NCI-H460 (cell line): Measurements from ENCODE around the gene LCE2A. TPM values are rescaled to one million over a fixed set of nuclear protein-coding genes. Genes with fewer than 3 reads are reported as not detected.
A peak's percentile ranks its signal among the peaks of the same experiment; 100 is the strongest.
"Not testable (repeated sequence)": the region's sequence is repeated elsewhere in the genome, so short reads cannot be mapped to it uniquely, and the experiment has no call there.

Experiments used
- DNase-seq: peaks from one replicate; pipeline ENCODE4 v3.0.0-alpha.2; 2016; ENCODE audit warnings: low read depth; ENCODE audit errors: extremely low read depth
- polyA plus RNA-seq: library from polyadenylated mRNA; depleted of rRNA; stranded (reverse); fragments of >200 nt; gene quantifications from 2 replicates; pipeline ENCODE4 v1.2.3, GENCODE V29; 2014; cell fraction: nucleus; rRNA removed
- total RNA-seq: library from RNA; depleted of rRNA; stranded (reverse); fragments of >200 nt; shearing (Covaris generic); gene quantifications from 2 replicates; pipeline ENCODE4 v1.2.3, GENCODE V29; 2014; rRNA removed

LCE2A gene, protein sequence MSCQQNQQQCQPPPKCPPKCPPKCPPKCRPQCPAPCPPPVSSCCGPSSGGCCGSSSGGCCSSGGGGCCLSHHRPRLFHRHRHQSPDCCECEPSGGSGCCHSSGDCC
- not detected in 2 replicates for total RNA-seq
- not detected in 2 replicates for polyA plus RNA-seq

DNA sequence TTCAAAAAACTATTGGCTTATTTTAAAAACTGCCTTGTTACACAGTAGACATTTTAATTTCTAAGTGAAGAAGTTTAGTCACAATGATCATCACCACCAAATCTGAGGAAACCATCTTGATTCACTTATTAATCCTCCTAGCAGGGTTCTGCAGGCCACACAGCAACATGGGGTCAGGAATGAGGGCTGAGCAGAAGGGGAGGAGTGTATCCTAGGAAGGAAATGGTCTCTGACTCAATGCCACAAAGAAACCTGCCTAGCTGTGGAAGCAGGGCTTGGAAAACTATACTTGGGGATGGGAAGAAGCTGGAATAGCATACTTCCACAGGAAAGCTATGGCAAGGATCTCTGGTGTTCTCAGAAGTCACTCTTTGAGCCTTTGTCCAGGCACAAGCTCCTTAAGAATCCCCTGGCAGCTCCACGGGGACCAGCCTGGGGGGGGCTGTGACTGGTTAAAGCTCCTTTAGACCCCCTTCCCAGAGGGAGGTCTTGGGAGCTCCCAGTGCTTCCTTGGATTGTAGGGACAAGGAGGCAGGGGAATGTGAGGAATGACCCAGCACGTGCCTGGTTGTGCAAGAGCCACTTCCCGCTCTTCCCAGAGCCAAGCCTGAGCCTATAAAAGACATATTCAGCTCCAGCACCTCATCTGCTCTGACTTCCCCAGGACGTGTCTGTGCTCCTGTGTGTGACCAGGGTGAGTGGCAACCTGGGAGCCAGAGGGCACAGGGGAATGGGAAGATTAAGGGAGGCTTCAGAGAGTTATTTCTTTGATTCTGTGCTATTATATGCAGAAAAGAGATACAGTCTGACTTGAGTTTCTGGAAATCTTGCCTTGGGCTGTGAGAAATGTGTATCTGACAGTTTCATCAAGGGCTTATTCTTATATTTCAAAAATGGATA lies at the start of gene LCE2A:
LCE2A (plus strand) TSS at position 645 of the 900 bp plus-strand sequence. CDS start 557 bp downstream, outside the sequence.
- no peak for DNase-seq

DNA sequence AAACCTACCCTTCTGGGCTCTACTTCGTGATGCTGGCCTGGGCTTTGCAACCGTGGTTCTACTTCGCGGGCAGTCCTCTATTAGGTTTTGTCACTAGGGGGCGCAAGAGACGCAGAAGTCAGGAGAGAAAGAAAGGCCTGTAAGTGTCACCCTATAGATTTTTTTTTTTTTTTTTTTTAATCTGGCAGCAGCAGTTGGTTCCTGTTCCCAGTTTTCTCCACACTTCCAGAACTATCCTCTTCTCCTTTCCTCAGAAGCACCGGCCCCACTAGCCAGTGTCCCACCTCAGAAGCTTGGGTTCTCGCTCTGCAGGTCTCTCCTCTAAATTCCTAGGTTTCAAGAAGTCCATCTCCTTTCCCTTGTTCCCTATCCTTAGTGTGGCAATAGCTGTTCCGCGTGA lies 44.0 kb upstream of the LCE2A start:
- DNase-seq, result peak; percentile 70

GRCh38 chr1:152656459-152656858 lies 41.7 kb upstream of the LCE2A start:
- no peak for DNase-seq

DNA sequence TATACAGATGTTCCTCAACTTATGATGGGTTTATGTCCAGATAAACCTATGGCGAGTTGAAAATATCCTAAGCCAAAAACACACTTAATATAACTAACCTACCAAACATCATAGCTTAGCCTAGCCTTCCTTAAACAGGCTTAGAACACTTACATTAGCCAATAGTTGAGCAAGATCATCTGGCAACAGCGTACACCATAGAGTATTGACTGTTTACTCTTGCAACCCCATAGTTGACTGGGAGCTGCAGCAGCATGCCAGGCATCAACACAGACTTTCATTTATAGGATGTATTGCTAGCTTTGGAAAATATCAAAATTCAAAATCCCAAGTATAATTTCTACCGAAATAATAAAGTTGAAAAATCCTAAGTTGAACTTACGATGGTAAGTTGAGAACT lies 40.5 kb upstream of the LCE2A start:
- DNase-seq, result no peak

GRCh38 chr1:152658649-152659048 lies 39.5 kb upstream of the LCE2A start:
- no peak for DNase-seq

DNA sequence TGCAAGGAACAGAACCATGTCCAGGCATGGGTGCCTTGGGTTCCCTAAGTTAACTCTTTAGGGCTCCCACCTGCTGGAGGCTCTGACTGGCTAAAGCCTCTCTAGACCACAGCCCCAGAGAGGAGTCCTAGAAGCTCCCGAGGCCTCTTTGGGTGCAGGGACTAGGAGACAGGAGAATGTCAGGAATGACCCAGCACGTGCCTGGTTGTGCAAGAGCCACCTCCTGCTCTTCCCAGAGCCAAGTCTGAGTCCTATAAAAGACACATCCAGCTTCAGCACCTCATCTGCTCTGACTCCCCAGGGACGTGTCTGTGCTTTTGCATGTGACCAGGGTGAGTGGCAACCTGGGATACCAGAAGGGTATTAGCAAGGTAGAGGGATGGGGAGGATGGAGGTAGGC lies 35.0 kb upstream of the LCE2A start, which contains the start of gene LCE2D:
LCE2D (plus strand) TSS at position 283 of the 400 bp plus-strand sequence. CDS start 726 bp downstream, outside the sequence.
- DNase-seq, result no peak

DNA sequence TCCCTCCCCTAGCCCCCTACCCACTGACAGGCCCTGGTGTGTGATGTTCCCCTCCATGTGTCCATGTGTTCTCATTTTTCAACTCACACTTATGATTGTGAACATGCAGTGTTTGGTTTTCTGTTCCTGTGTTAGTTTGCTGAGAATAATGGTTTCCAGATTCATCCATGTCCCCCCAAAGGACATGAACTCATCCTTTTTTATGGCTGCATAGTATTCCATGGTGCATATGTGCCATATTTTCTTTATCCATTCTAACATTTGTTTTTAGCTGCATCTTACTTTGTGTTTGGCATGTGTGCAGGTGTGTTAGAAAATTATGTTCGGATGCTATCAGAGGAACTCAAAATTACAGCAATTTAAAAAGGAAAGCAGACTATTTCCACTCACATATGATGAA lies 32.0 kb upstream of the LCE2A start:
- DNase-seq, result not testable (repeated sequence)

- no peak for DNase-seq
Observed at GRCh38 chr1:152667648-152668047, 30.5 kb upstream of the LCE2A start.

GRCh38 chr1:152673016-152673415 lies 25.1 kb upstream of the LCE2A start:
- DNase-seq, result no peak

DNA sequence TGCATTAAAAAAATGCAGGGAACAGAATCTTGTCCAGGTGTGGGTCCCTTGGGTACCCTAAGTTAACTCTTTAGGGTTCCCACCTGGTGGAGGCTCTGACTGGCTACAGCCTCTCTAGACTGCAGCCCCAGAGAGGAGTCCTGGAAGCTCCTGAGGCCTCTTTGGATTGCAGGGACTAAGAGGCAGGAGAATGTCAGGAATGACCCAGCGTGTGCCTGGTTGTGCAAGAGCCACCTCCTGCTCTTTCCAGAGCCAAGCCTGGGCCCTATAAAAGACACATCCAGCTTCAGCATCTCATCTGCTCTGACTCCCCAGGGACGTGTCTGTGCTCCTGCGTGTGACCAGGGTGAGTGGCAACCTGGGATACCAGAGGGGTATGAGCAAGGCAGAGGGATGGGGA lies 23.2 kb upstream of the LCE2A start, which contains the start of gene LCE2C:
LCE2C (plus strand) TSS at position 297 of the 400 bp plus-strand sequence. CDS start 737 bp downstream, outside the sequence.
- not testable (repeated sequence) for DNase-seq

GRCh38 chr1:152679459-152679858 lies 18.7 kb upstream of the LCE2A start:
- no peak for DNase-seq

DNA sequence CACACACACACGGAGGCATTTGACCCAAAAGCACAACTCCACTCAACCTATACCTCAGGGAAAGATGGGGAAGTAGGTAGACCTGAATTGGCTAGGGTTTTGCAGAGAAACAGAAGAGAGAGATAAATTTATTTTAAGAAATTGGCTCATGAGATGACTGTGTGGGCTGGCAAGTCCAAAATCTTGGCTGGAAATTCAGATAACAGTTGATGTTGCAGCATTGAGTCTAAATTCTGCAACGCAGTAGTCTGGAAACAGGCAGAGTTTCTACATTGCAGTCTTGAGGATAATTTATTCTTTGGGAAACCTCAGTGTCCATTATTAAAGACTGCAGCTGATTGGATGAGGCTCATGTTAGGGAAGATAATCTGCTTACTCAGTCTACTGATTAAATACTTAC lies 16.5 kb upstream of the LCE2A start:
- DNase-seq, result no peak

DNA sequence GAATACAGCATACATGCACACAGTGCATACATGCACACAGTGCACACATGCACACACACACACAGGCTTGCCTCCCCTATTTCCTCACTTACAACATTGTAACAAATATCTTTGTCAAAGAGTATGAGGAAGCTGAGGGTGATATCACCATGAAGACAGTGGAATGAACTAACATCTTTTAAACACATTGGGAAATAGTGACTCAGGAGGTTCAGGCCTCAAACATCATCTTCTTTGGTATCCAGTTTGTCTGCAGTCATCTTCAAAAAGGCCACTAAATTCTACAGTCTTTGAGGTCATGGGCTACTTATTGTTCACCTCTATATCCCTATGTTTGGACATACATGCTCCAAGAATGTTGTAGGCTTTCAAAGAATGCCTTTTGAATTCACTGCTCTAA lies 14.3 kb upstream of the LCE2A start:
- no peak for DNase-seq

DNA sequence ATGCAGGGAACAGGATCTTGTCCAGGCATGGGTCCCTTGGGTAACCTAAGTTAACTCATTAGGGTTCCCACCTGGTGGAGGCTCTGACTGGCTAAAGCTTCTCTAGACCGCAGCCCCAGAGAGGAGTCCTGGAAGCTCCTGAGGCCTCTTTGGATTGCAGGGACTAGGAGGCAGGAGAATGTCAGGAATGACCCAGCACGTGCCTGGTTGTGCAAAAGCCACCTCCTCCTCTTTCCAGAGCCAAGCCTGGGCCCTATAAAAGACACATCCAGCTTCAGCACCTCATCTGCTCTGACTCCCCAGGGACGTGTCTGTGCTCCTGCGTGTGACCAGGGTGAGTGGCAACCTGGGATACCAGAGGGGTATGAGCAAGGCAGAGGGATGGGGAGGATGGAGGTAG lies 12.3 kb upstream of the LCE2A start, which contains the start of gene LCE2B:
LCE2B (plus strand) TSS at position 301 of the 400 bp plus-strand sequence. CDS start 721 bp downstream, outside the sequence.
- not testable (repeated sequence) for DNase-seq

GRCh38 chr1:152699746-152700145 lies 1.6 kb downstream of the LCE2A start:
- DNase-seq, result no peak

DNA sequence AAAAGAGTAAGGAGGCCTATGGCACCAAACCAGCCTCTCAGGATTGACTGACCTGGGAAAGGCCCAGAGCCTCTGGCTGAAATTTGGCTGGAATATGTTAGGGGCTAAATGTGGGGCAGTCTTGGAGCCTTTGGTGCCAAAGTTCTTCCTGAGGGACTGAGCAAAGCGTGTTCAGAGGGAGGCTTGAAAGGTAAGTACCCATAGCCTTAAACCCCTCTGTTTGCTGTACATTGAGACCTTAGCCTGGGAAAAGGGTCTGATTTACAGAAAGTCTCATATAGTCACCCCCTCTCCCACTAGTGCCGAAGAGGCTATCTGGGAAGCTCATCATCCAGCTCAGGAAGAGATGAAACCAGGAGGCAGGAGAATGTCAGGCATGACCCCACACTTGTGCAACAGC lies 9.7 kb downstream of the LCE2A start, which contains the start of gene LCE4A:
LCE4A (plus strand) TSS at position 301 of the 400 bp plus-strand sequence. CDS start 916 bp downstream, outside the sequence.
- DNase-seq, result no peak

DNA sequence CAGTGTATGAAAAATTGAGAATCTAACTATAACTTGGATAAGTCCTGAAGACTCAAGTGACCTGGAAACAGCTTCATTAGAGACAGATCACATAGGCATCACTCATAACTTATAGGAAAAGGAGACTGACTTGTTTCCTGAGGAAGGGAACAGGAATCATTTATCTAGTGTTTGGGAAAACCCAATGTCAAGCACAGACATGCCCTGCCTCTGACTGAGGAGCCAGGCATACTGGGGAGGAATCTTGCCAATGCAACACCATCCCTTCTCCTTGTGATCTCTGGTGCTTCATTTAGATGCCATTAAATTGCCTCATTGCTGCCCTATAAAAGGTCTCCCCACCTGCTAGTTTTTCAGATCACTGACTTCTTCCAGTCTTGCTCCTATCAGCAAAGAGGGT lies 20.1 kb downstream of the LCE2A start:
- no peak for DNase-seq

DNA sequence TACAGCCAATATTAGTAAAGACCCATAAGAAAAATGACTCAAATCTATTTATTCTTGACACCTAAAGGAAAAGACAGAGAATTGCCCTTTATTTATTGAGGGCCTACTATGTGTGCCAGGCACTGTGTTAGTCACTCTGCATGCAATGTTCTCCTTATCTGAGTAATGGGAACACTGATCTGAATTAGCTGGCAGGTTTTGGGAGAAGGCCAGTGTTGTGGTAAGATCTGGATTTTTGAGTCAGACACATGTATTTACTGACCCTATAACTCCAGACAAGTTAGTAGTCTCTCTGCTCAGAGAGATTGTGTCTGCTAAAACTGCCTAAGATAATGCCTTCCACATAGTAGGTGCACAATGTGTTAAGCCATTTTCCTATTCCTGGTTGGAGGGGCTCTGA lies 27.1 kb downstream of the LCE2A start:
- no peak for DNase-seq

DNA sequence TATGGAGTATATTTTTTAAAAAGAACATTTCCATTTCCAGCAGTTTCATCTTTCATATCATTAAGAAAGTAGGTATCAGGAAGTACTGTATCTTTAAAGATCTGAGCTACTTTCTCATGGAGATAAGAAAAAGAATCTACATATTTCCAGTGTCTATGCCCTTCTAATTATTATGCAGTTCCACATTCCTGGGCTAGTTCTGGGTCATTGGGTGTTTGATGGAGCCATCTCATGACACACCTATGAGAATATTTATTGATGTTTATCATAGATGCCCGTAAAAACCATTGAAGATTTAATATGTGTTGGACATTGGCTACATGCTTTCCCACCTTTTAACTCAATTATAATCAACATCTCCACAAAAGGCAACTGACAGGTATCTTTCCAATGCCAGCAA lies 30.8 kb downstream of the LCE2A start:
- no peak for DNase-seq

DNA sequence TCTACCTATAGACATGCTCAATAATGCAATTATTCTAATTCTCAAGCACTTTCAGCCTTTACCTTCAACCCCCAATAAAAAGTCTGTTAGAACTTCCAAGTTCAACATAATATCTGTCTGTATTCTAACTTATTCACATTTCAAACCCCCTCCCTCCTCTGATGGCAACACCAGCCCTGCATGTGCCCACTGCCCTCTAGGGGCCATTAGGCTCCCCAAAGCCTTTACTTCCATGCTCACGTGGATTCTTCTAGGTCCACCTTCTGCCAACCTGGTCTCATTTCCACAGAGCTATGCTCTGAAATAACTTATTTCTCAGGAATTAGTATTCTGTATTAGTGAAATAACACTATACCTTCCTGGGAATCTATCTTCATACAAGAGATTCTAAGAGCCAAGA lies 37.5 kb downstream of the LCE2A start:
- DNase-seq, result no peak

- DNase-seq, result no peak
Observed at GRCh38 chr1:152737997-152738396, 39.9 kb downstream of the LCE2A start.

- DNase-seq, result no peak
Observed at GRCh38 chr1:152739841-152740240, 41.7 kb downstream of the LCE2A start.
